ENCODE measurements around the gene C1QTNF8.

C1QTNF8 gene

GRCh38 chr16:1058216-1058615 is 37.8 kb downstream of the C1QTNF8 start:
- DNase-seq, result no peak

- no peak for DNase-seq
Measured at GRCh38 chr16:1057252-1057932, 38.7 kb downstream of the C1QTNF8 start.

DNA sequence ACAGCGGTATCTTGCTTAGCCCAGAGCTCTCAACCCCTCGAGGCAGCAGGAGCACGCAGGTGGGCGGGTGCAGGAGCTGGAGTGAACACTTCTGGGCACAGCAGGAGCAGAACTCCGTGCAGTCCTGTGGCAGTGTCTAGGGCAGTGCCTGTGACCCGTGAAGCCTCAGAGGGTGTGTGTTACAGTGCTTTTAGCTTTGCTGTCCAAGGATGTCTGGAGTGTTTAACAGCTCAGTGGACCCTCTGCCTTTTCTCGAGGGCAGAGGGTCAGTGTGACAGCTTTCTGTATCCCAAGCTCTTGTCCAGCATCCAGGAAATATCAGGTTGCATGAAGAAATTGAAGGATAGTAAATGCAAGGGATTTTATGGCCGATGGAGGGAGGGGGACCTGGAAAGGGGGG is 39.8 kb downstream of the C1QTNF8 start:
- no peak for DNase-seq

DNA sequence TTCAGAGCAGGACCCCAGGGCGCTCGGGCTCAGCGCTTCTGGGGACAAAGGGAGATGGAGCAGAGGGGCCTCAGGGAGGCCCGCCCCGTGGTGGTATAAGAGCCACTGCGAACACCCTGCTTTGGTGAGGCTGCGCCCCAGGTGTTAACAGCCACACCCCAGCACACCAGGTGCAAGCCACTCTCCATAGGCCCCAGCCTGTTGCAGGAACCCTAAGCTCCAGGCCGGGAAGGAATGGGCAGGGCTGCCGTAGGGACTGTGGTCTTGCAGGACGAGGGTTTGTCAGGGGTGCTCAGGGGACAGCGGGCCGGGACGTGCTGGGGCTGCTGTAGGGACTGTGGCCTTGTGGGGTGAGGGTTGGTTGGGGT is 40.5 kb downstream of the C1QTNF8 start:
- no peak for DNase-seq

- DNase-seq, result peak; percentile 27
Measured at GRCh38 chr16:1054660-1055556, 41.1 kb downstream of the C1QTNF8 start.

DNA sequence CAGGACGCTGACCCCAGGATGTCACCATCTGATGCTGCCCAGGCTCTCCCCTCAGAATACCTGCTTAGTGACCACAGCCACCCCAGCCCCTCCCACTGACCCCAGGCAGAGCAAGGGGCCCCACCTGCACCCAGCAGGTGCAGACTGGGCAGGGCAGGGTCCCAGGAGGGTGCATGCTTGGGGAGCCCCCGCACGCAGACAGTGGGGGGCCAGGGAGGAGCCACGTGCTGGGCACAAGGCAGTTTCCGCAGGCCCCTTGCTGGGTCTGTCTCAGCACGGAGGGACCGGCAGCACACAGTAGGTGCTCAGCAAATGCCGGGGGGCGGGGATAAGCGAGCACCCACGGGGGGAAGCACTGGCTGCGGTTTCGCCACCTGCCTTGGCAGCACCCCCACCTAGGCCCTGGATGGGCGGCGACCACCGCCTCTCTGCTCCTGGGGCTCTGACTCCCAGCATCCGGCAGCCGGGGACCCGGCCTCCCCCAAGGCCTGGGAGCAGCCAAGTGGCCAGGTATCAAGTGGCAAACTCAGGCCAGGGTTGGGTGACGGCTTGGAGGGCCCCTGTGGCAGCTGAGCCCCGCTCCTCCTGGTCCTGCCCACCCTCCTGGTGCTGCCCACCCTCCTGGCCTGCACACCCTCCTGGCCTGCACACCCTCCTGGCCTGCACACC is 42.2 kb downstream of the C1QTNF8 start:
- DNase-seq, result no peak

DNA sequence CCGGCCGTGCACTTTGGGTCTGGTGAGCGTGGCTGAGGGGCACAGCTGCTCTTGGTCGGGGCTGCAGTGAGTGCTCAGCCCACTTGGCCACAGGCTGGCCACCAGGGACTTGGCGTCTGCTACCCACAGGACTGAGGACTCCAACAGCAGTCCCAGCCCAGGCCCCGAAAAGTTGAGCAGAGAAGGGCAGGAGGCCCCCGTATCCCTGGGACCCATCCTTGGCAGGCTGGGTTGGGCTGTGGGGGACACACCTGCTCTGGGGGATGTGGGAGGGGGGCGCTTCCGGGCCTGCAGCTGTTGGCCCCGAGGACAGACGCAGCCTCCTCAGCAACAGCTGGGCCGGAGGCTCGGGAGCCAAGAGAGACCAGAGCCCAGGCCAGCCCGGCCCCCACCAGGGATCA is 42.9 kb downstream of the C1QTNF8 start:
- DNase-seq, result no peak

DNA sequence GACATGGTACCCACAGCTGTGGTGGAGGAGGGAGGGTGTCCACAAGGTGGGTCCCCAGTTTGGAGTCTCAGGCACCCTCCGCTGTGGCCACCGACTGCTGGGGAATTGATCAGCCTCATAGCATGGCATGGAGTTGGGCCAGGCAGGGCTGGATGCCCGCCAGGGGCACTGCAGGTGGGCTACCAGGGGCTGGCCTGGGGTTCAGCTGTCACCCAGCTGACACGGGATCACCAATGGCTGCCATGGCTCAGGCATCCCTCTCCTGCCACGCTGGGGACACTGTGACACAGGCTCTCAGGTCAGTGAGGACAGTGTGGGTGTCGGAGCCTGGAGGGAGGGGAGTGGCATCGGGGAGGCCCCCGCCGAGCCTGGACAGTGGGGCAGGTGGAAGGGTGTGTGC is 43.3 kb downstream of the C1QTNF8 start:
- DNase-seq, result no peak

DNA sequence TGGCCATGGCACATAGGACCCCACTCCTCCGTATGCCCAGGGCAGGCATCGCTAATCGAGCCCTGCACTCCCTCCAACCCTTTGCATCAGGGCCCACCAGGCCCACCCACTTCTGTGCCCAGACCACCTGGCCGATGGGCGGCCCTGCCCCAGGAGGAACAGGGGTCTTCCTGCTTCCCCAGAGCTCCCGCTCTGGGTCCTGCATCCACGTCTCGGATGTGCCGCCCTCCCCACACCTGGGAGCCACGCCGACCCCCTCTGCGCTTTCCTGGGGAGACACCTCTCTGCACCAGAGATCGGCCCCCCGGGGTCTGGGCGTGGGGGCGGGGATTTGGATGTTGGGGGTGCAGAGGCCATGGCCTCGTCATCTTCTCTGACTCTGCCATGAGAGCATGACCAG is 44.6 kb downstream of the C1QTNF8 start:
- DNase-seq, result no peak

GRCh38 chr16:1050921-1051320 is 45.1 kb downstream of the C1QTNF8 start:
- no peak for DNase-seq

DNA sequence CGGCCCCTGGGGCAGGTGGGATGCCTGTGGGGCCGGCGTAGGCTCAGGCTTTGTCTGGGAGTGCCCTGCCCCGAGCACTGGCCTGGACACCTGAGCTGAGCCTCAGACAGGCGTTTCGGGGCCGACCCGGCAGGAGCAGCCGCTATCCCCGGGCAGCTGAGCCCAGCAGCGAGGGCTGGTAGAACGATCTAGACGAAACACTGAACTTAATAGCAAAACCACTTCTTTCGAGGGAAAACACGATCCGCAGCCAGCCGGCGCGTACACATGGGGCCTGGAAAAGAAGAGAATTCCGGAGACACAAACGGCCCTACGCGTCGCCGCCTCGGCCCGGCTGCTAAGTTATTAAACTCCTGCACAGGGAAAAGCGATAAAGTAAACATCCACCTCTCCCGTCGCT is 45.5 kb downstream of the C1QTNF8 start:
- no peak for DNase-seq

DNA sequence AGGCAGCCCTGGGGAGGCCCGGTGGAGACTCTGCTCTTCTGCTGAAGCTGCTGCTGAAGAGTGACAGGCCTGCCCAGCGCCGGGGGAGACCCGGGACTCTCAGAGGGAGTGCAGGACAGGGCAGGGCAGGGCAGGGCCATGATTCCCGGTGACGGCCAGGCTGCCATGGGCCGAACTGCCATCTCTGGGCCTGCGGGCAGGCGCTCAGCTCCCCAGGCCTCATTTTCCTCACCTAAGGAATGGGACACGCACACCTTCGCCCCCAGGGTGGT is 46.1 kb downstream of the C1QTNF8 start:
- DNase-seq, result no peak

DNA sequence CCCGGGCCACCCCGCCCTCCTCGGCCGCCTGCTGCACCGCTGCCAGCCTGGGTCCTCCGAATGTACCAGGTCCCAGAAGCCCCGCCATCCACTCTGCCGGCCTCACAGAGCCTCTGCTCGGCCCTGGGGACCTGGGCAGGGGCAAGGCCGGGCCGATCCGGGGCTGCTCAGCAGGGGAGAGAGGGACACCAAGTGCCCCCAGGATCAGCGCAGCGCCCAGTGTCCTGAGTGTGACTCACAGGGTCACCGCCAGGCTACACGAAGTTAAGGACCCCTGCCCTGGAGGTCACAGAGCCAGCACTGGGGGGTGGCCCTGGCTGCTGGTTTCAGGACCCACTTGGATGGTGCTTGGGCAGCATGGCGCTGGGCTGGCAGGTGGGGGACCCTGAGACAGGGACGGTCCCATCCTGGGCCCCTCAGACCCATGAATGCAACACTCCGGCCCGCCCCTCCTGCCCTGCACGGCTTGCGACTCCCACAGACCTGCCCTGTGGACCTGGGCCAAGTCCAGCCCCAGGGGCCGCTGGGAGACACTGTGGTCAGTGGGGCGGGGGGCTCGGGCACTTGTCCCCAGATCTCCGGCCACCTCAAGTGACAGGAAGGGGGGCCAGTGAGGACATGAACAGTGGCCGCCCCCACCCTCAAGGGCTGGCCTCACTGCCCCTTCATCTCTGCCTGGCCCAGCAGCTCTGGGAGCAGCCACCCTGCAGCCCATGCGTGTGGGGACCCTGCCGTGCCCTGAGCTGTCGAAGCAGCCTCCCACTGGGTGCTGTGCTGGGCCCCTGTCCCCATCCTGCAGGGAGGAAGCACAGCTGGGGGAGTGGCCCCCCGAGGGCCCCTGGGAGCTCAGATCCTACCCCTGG is 46.7 kb downstream of the C1QTNF8 start:
- DNase-seq, result no peak

DNA sequence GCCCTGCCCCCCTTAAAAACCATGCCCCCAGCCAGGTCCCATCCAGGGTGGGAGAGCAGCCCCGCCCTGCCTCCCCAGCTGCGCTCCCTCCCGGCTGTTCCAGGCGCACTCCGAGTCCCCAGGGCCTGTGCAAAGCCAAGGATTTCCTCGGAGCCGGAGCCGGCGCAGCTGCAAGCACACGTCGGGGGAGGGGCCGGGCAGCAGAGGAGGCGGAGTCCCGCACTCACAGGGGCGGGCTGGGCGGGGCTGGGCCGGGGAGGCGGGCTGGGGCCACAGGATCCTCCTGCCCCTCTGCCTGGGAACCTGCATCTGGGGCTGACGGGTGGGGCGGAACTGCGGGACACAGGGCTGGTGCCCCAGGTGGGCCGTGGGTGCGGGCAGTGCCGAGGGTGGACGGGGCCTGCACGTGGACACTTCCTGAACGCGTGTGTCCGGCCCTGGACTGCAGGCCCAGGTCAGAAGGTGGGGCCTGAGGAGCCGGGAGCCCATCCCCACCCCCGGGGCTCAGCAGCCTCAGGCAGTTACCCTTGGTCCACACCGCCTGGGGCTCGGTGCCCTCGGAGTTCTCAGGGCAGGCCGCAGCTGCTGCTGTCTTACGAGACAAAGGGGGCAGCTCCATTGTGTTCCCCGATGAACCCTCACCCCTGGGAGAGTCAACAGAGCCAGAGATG is 47.5 kb downstream of the C1QTNF8 start:
- peak; percentile 34 for DNase-seq

DNA sequence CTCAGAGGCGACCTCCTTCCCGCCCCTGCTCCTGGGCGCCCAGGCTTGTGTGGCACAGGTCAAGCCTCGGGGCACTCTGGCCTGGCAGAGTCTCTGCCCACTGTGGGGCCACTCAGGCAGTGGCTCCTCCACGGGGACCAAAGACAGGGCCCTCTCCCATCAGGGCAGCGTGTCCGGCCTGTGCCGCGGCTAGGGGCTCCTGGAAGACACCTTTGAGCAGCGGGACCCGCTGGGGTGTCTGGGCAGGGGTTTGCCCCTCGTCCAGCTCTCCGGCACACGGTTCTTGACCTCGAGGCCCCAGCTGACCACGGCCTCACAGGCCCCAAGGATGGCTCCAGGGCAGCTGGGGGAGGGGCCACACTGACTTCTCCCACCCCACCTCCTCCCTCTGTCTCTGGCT is 48.2 kb downstream of the C1QTNF8 start:
- no peak for DNase-seq

- no peak for DNase-seq
Measured at GRCh38 chr16:1047123-1047522, 48.9 kb downstream of the C1QTNF8 start.

DNA sequence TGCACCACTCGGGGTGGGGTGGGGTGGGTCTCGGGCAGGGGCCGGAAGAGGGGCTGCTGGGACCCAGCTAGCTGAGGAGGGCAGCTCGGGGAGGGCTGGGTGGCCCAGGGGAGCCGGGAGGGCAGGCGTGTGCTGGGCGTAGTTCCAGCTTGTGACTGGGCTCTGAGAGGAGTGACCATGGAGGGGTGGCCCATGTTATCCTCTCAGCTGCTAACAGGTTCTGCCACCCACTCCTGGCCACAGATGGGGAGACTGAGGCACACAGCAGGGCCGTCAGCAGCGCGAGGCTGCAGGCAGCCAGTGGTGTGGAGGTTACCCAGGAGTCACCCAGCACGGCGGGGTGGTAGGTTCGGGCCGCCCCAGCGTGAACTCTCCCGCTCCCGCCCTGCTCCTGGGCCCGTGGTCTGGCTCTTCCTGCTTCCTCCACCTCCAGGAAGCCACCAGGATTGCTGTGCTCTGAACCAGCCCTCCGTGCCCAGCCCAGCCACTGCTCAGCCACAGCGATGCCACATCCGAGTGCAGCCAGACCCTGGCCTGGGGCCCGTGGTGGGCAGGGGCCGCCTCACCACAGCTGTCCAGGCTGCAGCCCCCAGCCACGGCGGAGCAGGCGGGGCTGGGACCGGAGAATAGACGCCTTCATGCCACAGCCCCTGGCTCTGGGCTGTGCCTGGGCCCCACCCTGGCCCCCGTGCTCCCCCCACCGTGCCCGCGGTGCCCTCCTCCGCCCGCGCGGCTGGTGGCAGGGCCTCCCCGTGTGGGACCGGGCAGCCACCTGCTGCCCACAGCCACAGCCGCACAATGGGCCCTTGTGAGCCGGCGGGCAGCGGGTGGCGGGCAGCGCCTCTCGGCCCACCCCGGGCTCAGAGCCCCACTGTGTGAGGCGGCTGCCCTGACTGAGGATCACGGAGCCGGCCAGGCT is 49.8 kb downstream of the C1QTNF8 start:
- DNase-seq, result no peak

- no peak for DNase-seq
Measured at GRCh38 chr16:1045310-1045992, 50.6 kb downstream of the C1QTNF8 start.

DNA sequence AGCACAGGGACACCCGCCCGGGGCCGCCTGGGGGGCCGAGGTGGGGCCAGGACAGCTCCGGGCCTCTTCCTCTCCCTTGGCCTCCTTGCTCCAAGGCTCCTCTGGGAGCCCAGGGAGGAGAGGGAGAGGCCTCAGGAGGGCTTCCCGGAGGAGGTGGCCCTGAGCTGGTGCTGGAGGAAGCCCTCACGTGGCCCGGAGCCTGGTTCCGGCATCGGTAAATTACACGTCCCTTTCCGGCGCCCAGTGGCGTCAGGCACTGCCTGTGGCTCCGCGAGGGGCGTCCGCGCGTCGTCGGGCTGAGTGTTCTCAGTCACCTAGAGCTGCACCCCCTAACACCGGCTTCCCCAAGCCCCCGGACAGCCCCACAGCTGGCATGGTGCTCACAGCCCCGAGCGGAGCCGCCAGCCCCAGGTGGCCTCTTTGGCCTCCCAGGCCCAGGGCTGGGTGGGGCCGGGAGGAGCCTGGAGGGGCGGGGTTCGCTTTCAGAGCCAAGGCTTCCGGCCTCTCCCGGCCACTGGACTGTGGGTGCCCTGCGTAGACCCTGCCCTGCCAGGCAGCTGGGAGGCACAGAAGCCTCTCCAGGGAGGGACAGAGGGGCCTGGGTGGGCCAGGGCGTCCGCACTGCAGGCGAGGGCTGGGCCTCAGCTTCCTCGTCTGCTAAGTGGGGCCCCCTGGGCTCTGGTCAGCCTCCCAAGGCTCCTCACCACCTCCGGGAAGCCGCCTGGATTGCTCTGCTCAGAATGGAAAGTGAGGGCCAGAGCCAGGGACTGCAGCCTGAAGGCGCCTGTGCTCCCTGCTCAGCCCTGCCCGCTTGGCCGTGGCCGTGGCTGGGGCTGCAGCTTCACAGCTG is 51.4 kb downstream of the C1QTNF8 start:
- no peak for DNase-seq

Data from fibroblast of skin of scalp (primary cell).